ENCODE data around the gene SLC16A12. TPM values are rescaled to one million over a fixed set of nuclear protein-coding genes. Genes with fewer than 3 reads are reported as not detected.

The SLC16A12 gene
- total and polyA plus RNA-seq, 2 of the 8 experiments (the other 6 are each of a cell fraction or from before 2014, with no cell fraction given): 1.6 to 1.9 TPM

GRCh38 chr10:89555688-89556445 is 20.5 kb upstream of the SLC16A12 start (continued):
- TF ChIP-seq CHD7 (IDR thresholded peaks at IDR 0.05; ENCODE audit: insufficient replicate concordance, low read length) (no peak), CTCF (IDR thresholded peaks at IDR 0.05; ENCODE audit: control extremely low read depth in 1 of 3, insufficient read depth in 1 of 3, low read depth in 1 of 3, low read length in 3 of 3) (peak; percentile 33 to 50 (median 49)), HDAC6 (IDR thresholded peaks at IDR 0.05; ENCODE audit: low read depth, low read length) (no peak), TCF12 (IDR thresholded peaks at IDR 0.05; ENCODE audit: low read depth, low read length) (no peak), RAD21 (IDR thresholded peaks at IDR 0.05 in 1 of 2, conservative IDR thresholded peaks at IDR 0.05 in 1 of 2; ENCODE audit: low read depth in 2 of 2, low read length in 2 of 2) (peak; percentile 70)

All from H1 (cell line).